ENCODE data around the gene TRIM41. TPM values are rescaled to one million over a fixed set of nuclear protein-coding genes. Genes with fewer than 3 reads are reported as not detected.

Gene TRIM41
- total and polyA plus RNA-seq, 2 of the 13 experiments (the other 11 are each of a cell fraction or from before 2014, with no cell fraction given) = 10.2 to 16.7 TPM

DNA sequence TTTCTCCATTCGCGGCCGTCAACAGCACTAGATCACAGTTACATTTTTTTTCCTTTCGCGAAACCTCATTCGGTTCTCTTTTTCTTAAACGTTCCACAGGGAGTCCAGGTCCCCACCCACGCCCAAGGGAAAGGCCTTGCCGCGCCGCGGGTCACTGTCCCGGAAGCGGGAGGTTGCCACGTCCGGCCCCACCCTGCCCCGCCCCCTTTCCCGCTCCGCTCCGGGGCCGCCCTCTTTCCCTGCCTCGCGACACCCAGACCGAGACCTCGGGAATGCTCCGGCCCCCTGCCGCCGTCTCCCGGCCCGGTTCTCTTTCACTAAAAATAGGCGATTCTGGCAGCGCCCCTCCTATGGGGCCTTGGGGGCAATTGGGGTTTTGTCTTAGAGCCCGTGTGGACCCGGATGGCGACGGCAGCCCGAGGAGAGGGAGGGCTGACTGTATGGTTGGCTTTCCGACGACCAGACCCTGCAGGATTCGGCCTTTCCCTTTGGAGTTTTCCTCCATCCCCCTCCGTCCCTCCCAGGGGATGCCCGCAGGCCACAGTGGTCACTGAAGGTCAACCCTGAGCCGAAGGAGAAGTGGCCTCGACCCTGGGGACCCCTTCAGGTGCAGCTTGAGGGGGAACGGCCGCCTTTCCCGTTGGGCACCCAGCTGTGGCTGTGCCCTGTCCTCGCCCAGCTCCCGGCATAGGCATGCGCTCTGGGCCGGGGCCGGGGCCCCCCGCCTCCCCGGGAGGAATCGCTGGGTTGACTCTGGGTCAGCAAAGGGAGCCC, 23.4 kb downstream of the TRIM41 start (continued):
- TF ChIP-seq AKNA (CRISPR knock-in tag; IDR thresholded peaks at IDR 0.05; ENCODE audit: borderline replicate concordance) (no peak), ZSCAN12 (CRISPR knock-in tag; IDR thresholded peaks at IDR 0.05) (no peak), ZBTB44 (CRISPR knock-in tag; IDR thresholded peaks at IDR 0.05) (no peak), HDAC2 (CRISPR knock-in tag; IDR thresholded peaks at IDR 0.05) (no peak; the same call in none of the 2 replicates), AKAP8 (CRISPR knock-in tag; IDR thresholded peaks at IDR 0.05) (no peak), ZSCAN29 (CRISPR knock-in tag; conservative IDR thresholded peaks at IDR 0.05) (no peak), SP2 (CRISPR knock-in tag; IDR thresholded peaks at IDR 0.05) (peak; percentile 38; the same call in 1 of the 2 replicates), ZNF530 (CRISPR knock-in tag; IDR thresholded peaks at IDR 0.05; ENCODE audit: low read depth) (no peak), NFYB (CRISPR knock-in tag; IDR thresholded peaks at IDR 0.05) (no peak), NKX3-1 (CRISPR knock-in tag; IDR thresholded peaks at IDR 0.05) (no peak; the same call in 1 of the 2 replicates), ZNF318 (CRISPR knock-in tag; IDR thresholded peaks at IDR 0.05) (no peak)
- TF ChIP-seq, protein P1, sequence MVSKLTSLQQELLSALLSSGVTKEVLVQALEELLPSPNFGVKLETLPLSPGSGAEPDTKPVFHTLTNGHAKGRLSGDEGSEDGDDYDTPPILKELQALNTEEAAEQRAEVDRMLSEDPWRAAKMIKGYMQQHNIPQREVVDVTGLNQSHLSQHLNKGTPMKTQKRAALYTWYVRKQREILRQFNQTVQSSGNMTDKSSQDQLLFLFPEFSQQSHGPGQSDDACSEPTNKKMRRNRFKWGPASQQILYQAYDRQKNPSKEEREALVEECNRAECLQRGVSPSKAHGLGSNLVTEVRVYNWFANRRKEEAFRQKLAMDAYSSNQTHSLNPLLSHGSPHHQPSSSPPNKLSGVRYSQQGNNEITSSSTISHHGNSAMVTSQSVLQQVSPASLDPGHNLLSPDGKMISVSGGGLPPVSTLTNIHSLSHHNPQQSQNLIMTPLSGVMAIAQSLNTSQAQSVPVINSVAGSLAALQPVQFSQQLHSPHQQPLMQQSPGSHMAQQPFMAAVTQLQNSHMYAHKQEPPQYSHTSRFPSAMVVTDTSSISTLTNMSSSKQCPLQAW (CRISPR knock-in tag; IDR thresholded peaks at IDR 0.05) = peak; percentile 77
